Activated CD8-positive, alpha-beta memory T cell treated with anti-CD3 and anti-CD28 coated beads, Interleukin-2, amount 50 U/mL, for 24 hours (primary cell): ENCODE results near the gene TSHZ1.

Experiments
- DNase-seq: peaks from one replicate; pipeline ENCODE4 v3.0.0-alpha.2; 2020; ENCODE audit errors: extremely low read depth

Gene TSHZ1

GRCh38 chr18:75207310-75208154 is 3.1 kb upstream of the TSHZ1 start:
- no peak for DNase-seq

- DNase-seq = no peak
Observed at GRCh38 chr18:75208155-75208835, 2.3 kb upstream of the TSHZ1 start.

GRCh38 chr18:75208836-75209128 is 1.8 kb upstream of the TSHZ1 start:
- no peak for DNase-seq

GRCh38 chr18:75209129-75209950 is 1.3 kb upstream of the TSHZ1 start, which contains the start of gene PTGR3:
Gene PTGR3, minus strand, starts transcription at chr18:75209139. Its CDS starts 81 bp downstream, at chr18:75209058.
- peak; percentile 49 for DNase-seq

GRCh38 chr18:75209951-75210258 is 692 bp upstream of the TSHZ1 start:
- DNase-seq = no peak

DNA sequence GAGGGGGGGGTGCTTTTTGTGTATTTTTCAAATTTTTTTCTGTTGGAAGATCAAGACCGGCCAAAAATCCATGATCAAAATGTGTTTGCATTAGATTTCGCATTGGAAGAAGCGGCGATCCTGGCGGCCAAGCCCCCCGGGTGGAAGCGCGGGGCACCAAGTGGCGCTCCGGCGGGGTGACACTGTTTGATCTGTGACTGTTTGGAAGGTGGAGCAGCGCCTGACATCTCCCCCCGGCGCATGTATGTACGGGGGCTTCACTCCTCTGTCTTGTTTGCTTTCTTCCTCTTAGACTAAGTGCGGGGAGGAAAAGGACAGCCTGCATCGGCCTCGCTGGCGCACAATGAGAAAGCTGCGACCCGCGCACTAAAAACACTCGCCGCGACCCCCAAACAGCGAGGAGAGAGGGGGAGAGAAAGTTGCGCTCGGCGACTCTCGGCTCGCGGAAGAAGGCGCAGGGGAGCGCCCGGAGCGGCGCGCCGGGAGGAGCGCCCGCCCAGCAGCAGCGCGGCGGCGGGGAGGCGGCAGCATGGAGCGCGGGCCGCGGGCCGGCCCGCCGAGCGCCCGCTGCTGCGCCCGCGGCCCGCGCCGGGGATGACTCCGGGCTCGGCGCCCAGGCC is 515 bp downstream of the TSHZ1 start:
- no peak for DNase-seq

GRCh38 chr18:75211626-75211952 is 992 bp downstream of the TSHZ1 start:
- DNase-seq = no peak

- DNase-seq = no peak
Observed at GRCh38 chr18:75211953-75212750, 1.6 kb downstream of the TSHZ1 start.

- no peak for DNase-seq
Observed at GRCh38 chr18:75212751-75213090, 2.1 kb downstream of the TSHZ1 start.

- DNase-seq = no peak
Observed at GRCh38 chr18:75213611-75214331, 3.2 kb downstream of the TSHZ1 start.

DNA sequence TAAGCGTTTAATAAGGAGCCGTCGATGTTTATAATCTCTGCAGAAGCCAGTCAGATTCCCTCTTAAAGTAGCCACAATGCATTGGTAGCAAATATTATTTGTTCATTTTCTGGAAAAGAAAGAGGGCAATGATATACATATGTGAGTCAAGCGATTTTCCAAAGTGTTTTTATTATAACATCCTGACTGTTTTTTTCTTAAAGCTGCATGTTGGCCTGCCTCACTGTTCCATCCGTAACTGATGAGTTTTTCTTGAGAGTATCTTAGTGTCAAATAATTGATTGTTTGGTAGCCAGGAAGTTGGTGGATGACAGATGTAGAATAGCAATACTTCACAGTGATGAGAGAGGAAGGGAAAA is 3.7 kb downstream of the TSHZ1 start:
- DNase-seq = no peak

- no peak for DNase-seq
Observed at GRCh38 chr18:75214766-75215510, 4.3 kb downstream of the TSHZ1 start.

GRCh38 chr18:75215663-75216062 is 5.1 kb downstream of the TSHZ1 start:
- no peak for DNase-seq

DNA sequence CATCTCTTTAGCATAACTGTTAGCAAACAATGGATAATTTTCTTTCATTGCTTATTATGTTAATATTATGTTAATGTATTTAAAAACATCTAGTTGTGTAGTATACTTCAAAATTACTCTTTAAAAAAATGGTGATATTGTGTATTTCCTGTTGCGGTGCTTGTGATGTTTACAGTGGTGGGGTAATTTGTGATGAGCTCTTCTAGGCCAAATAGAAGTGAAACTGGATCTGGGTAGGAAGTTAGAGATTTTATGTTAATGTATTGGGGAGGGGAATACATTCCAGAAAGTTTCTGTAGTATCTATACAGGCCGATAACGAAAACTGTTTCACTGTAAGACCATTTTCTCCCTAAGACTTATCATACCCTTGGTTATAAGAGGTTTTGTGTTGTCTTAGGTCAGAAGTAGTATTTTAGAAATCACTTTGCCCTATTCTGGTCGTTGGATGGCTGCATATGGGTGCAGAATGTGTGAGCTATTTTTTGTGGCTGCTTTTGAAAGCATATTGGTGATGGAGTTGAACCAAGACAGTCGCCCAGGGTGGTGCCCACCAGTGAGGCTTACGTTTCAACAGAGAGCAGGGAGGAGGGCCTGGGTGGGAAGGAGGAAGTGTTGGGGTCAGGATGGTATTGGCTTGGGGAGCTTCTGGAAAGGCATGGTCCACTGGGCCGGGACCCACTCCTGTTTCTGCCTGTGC is 5.8 kb downstream of the TSHZ1 start:
- no peak for DNase-seq

DNA sequence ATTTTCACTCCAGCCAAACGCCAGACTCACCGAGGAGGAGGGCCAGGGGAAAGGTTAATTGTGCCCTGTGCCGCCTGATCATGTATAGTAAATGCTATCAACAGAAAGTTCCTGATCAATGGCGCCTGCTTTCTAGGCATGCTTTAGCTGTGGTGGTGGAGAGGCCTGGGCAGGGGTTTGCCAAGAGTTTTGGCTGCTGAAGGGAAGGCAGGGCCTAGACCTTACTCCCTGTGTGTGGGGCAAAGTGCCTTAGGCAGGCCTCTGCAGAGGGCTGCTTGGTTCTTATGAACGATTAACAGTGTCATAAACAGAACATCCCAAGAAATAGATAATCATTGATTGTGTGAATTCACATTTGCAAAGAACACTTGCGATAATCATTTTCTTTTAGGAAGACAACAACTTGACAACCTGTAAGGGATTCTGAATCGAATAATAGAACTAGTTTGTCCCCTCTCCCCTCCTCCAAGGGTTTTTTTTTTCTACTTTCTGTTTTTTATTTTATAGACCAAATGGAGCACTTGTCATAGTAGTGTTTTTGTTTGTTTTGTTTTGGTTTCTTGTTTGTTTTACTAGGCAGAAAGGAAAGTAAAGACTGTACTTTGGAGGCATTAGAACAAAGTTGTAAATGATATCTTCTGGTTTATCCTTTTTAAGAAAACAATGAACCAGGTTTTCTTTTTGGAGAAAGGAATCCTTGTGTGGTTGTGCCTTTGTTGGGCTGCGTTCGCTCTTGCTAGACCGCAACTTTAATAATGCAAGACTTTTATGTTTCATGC is 6.5 kb downstream of the TSHZ1 start:
- no peak for DNase-seq

DNA sequence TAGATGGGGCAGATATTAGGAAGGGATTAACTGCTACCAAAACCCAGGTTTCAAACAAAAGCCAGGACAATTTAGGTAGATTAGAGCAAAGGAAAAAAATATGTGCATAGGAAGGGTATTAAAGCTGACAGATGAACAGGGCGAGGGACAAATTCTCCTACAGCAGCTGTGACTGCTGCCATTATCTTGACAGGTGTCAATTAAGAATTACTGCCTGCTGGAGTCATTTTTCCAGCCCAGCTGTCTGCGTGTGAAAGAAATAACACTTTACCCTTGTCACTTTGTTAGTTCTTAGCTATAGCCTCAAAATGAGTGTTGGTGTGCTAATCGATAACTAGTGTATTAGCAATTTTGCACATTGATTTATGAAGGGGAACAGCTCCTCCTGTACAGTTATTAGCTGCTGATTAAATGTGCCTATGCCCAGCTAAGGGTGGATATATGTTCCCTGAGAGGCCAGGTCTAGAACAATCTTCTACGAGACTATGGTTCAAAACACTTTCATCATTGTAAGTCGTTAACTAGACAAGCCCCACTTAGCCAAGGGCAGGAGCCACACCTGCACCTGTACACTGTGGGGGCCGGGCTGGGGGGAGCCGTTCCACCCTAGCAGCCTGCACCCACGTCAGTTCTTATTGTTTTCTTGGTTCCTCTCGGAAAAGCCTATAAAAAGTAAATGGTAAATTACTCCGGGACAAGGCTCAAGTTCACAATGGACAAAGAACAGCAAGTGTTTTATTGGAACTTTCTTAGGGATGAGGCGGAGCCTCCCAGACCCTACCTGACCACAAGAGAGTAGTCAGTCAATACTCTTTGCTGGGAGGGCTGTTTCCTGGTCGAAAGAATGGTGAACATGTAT is 7.7 kb downstream of the TSHZ1 start:
- no peak for DNase-seq

DNA sequence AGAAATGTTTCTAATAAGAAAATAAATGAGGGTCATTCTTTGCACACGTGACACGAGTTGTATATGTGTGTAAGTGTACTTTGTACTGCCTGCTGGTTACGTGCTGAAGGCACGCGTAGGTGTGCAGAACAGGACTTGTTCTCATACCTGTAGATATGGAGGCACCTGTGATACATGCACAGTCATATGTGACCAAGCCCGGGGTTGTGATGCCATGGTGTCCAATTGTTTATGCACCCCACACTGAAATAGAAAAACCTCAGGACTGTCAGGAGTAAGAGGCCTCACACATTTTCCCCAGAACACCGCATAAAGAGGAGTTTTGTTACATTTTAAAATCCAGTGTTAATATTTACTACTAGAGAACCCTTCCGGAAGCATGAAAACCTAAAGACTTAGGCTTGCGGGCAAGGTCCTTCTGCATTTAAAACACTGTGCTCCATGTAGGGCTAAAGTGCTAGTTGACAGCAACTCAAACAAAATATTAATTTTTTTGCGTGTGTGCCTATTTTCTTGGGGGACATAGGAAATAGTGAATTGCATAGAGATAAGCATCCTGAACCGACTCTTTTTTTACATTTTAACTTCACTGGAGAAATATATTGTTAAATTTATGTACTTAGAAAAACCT is 9.3 kb downstream of the TSHZ1 start:
- no peak for DNase-seq
